Measurements from ENCODE around the gene SCYGR5. TPM values are rescaled to one million over a fixed set of nuclear protein-coding genes. Genes with fewer than 3 reads are reported as not detected.

The SCYGR5 gene
- total RNA-seq, 3 donors from 2014 or later (not counting 1 experiment from before 2014, with no cell fraction given), result not detected

Other genes starting within 250 kb of the SCYGR5 start
- 10 to 100 TPM; 65.0 to 71.6 (median 67.3) TPM for gene AGFG1, start 194.6 kb upstream of the SCYGR5 start, total RNA-seq
- not detected for gene SCYGR2, start 67.9 kb upstream of the SCYGR5 start, total RNA-seq
- not detected for gene SCYGR3, start 52.0 kb upstream of the SCYGR5 start, total RNA-seq
- gene SCYGR4, start 49.3 kb upstream of the SCYGR5 start, total RNA-seq, result not detected
- not detected for gene SLC19A3, start 51.2 kb downstream of the SCYGR5 start, total RNA-seq
- not detected for gene SCYGR6, start 58.0 kb downstream of the SCYGR5 start, total RNA-seq
- gene SCYGR7, start 61.5 kb downstream of the SCYGR5 start, total RNA-seq, result not detected
- not detected for gene SCYGR8, start 79.1 kb downstream of the SCYGR5 start, total RNA-seq
- gene CCL20, start 147.0 kb downstream of the SCYGR5 start, total RNA-seq, result 1 to 10 TPM in 1 of 3 donors, not detected in 2; 2.0 TPM
- gene DAW1, start 204.8 kb downstream of the SCYGR5 start, total RNA-seq, result not detected